ENCODE results near the gene TSPYL6.

The TSPYL6 gene

DNA sequence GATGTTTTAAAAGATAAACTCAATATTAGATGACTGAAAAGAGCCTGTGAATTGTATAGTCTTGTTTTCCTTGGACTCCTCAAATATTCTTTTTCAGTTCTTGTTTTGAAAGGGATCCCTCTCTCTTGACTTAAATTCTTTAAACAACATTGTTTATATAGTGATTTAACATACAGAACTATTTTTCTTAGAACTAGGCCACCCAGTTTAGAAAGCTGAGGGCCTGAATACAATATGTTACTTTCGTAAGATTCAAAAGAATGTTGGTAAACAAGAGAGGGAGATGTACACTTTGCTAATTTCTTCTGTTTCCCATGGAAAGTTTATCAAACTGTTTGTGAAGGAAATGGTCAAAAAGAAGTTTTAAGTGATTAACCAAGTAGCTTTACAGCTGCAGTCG, 5.5 kb upstream of the TSPYL6 start:
- H3K27me3 Mint-ChIP-seq (ENCODE audit: low read depth, poor library complexity) = no peaks in the 10 kb centered on the region
- no peak for DNase-seq
- no peak overlapping the region for H3K4me3 Mint-ChIP-seq
- peaks cover 19% of the 10 kb centered on the region for H3K36me3 Mint-ChIP-seq (ENCODE audit: low read depth)
- TF ChIP-seq, protein P1, sequence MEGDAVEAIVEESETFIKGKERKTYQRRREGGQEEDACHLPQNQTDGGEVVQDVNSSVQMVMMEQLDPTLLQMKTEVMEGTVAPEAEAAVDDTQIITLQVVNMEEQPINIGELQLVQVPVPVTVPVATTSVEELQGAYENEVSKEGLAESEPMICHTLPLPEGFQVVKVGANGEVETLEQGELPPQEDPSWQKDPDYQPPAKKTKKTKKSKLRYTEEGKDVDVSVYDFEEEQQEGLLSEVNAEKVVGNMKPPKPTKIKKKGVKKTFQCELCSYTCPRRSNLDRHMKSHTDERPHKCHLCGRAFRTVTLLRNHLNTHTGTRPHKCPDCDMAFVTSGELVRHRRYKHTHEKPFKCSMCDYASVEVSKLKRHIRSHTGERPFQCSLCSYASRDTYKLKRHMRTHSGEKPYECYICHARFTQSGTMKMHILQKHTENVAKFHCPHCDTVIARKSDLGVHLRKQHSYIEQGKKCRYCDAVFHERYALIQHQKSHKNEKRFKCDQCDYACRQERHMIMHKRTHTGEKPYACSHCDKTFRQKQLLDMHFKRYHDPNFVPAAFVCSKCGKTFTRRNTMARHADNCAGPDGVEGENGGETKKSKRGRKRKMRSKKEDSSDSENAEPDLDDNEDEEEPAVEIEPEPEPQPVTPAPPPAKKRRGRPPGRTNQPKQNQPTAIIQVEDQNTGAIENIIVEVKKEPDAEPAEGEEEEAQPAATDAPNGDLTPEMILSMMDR (IDR thresholded peaks at IDR 0.05) = no peak
- peaks cover 21% of the 10 kb centered on the region for H3K9me3 Mint-ChIP-seq
- H3K27ac Mint-ChIP-seq = no peak overlapping the region
- H3K4me1 Mint-ChIP-seq = no peaks in the 10 kb centered on the region

DNA sequence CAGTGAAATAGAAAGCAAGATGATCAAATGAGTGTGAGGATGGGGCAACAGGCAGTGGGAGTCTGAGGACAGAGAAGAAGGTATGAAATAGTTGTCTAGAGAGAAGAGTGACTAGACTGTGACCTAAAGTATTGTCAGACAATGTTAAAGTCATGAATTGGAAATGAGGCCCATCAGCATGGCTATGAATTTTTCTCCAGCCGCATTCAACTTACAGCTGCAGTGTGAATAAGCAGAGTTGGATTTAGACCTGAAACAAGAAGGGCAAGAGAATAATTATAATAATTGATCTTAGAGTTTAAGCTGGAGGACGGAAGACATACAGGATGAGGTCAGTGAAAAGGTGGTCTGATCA, 4.2 kb upstream of the TSPYL6 start:
- no peak overlapping the region for H3K27ac Mint-ChIP-seq

DNA sequence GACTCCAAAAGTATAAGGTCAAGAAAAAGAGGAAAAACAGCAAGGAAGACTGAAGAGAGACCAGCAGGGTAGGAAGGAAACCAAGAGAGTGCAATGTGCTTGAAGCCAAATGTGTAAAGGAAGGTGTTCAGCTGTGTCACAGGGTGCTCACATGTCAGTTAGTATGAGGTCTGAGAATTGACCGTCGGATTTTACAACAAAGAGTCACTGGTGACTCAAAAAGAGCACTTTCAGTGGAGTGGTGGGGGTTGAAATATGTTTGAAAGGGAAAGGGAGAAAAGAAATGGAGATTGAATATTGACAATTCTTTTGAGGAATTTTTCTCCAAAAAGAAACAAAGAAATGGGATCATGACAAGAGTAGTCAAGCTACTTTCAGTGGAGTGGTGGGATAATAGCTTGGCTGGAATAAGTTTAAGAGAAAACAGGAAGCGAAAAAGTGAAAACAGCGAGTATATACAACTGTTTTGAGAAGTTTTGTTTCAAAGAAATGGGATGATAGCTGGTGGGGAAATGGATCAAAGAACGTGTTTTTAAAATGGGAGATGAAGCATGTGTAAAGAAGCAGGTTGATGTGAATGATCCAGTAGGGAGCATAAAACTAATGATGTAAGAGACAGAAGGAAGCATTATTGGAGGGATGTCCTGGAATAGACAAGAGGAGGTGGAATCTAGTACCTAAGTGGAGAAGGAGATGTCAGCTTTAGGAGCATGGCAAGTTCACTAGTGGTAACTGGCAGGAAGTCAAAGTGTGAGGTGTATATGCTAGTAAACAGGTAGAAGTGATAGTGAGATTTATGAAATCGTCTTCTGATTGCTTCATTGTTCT, 3.6 kb upstream of the TSPYL6 start:
- Mint-ChIP-seq H3K36me3 (ENCODE audit: low read depth) (peaks cover 10% of the 10 kb centered on the region), H3K4me3 (no peak overlapping the region), H3K27me3 (ENCODE audit: low read depth, poor library complexity) (no peaks in the 10 kb centered on the region)

More for the DNA sequence above, 4.2 kb upstream of the TSPYL6 start:
- TF ChIP-seq, protein P1 (IDR thresholded peaks at IDR 0.05) = no peak
- no peak for DNase-seq
- Mint-ChIP-seq H3K27me3 (ENCODE audit: low read depth, poor library complexity) (no peaks in the 10 kb centered on the region), H3K4me3 (no peak overlapping the region), H3K9me3 (peaks cover 20% of the 10 kb centered on the region), H3K4me1 (no peaks in the 10 kb centered on the region), H3K36me3 (ENCODE audit: low read depth) (peaks cover 16% of the 10 kb centered on the region)

DNA sequence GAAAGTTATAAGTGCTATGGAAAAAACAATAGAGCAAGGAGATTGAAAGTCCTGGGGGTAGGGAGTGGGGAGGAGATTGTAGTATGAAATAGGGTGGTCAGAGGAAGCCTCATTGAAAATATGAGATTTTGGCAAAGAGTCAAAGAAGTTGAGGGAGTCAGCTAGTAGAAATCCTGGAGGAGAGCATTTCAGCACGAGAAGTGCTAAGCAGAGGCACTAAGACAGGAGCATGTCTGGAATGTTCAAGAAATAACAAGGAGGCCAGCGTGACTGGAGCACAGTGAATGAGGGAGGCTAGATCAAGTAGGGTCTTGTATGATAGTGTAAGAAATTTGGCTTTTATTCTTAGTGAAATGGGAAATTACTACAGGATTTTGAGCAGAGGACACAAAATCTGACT, 2.1 kb upstream of the TSPYL6 start:
- Mint-ChIP-seq H3K27me3 (ENCODE audit: low read depth, poor library complexity) (no peaks in the 10 kb centered on the region), H3K9me3 (peaks cover 7% of the 10 kb centered on the region), H3K27ac (no peak overlapping the region), H3K36me3 (ENCODE audit: low read depth) (no peaks in the 10 kb centered on the region), H3K4me3 (no peak overlapping the region), H3K4me1 (peaks cover 6% of the 10 kb centered on the region)
- TF ChIP-seq, protein P1 (IDR thresholded peaks at IDR 0.05) = no peak
- DNase-seq = no peak

More for the DNA sequence above, 3.6 kb upstream of the TSPYL6 start:
- H3K4me1 Mint-ChIP-seq = no peaks in the 10 kb centered on the region
- peaks cover 15% of the 10 kb centered on the region for H3K9me3 Mint-ChIP-seq
- TF ChIP-seq, protein P1 (IDR thresholded peaks at IDR 0.05) = no peak
- H3K27ac Mint-ChIP-seq = no peak overlapping the region
- DNase-seq = no peak

DNA sequence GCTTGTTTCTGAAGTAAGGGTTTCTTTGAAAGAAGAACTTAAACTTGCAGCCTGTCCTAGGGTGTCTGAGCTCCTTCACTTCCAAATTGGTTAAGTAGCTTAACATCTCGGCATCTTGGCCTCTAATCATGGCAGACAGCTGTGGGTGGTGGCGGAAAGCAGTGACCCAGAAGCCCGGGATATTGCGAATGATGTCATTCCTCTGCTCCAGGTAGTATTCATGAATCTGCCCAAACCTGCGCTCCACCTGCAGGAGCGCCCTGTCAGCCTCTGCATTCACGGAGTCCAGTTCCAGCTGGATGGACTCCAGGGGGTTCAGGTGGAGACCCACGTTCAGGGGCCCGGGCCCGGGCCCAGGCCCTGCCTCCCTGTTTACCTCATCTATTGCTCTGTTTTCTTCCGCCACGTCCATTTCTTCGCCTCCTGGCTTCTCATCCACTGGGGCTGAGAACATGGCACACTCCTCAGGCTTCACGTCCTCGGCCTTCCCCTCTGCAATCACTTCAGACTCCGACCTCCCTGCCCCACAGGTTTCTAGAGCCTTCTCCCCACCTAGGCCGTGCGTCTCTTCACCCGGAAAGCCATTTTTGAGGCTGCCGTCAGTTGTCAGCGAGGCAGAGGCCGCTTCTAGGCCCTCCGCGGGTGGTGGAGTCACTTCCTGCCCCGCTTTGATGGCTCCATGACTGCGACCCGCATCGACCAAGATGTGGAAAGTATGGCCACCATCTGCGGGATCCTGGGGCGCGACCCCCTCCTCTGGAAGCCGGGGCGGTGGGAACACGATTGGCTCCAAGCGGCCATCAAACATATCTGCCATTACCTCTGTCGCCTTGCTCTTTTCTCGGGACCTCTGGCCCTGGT, 569 bp downstream of the TSPYL6 start:
- peaks cover 7% of the 10 kb centered on the region for H3K9me3 Mint-ChIP-seq
- no peak overlapping the region for H3K4me3 Mint-ChIP-seq

More for the DNA sequence above, 569 bp downstream of the TSPYL6 start:
- TF ChIP-seq, protein P1 (IDR thresholded peaks at IDR 0.05) = no peak
- Mint-ChIP-seq H3K27me3 (ENCODE audit: low read depth, poor library complexity) (no peaks in the 10 kb centered on the region), H3K36me3 (ENCODE audit: low read depth) (no peaks in the 10 kb centered on the region), H3K27ac (no peak overlapping the region), H3K4me1 (peaks cover 15% of the 10 kb centered on the region)
- DNase-seq = no peak
